ENCODE results near the gene BHLHE23.

BHLHE23 gene

DNA sequence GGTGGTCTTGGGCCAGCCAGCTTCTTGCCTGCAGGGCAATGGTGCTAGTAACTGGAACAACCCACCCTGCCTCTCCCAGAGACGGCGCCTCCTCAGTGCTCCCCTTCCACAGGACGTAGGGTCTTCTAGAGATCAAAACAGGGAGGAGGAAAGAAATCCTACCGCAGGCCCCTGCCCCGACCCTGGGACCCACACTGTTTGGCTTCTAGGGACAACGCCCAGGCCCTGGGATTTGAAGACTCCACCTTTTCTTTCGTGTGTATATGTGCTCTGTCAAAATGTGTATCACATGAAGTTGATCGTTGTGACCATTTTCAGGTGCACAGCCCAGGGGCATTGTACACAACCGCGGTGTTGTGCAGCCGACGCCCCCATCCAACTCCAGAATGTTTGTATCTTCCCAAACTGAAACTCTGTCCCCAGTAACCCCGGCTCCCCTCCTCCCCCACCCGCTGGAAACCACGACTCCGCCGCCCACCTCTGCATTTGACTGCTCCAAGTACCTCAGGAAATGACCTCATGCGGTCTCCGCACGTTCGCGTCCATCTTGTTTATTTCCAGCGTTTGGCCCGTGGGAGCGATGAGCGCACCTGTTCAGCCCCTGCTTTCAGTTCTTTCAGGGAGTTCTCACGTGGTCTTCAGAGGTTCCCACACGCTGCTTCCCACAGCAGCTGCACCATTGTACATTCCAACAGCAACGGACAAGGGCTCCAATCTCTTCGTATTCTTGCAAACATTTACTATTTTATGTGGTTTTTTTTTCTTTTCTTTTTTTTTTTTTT, 3.4 kb upstream of the BHLHE23 start:
- DNase-seq (ENCODE audit: low read depth in 1 of 2, low spot score in 1 of 2), result peak; percentile 35 to 38

- DNase-seq (ENCODE audit: low read depth in 1 of 2, low spot score in 1 of 2), result peak; percentile 69 to 83
Measured at GRCh38 chr20:63009045-63009961, 2.5 kb upstream of the BHLHE23 start.

DNA sequence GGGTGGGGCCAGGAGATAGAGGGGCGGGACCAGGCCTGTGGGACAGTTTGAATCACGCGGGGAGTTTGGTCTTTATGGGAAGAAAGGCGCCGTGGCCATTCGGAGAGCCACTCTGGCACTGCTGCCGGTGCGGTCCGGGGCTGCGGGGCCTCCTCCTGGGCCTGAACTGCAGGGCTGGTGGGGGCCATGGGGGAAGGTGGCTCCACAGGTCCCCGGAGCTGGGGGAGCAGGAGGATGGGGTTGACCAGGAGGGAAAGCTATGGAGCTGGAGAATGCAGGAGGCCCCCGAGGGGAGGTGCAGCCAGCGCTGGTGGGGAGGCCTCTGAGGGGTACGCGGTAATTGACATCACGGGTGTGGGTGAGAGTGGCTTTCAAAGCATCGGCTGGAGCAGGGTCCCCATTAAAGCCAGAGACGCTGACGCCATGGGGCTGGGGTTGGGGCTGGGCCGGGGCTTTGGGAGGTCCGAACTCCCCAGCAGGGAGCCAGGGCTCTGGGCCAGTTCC, 1.8 kb upstream of the BHLHE23 start:
- DNase-seq (ENCODE audit: low read depth in 1 of 2, low spot score in 1 of 2), result no peak

DNA sequence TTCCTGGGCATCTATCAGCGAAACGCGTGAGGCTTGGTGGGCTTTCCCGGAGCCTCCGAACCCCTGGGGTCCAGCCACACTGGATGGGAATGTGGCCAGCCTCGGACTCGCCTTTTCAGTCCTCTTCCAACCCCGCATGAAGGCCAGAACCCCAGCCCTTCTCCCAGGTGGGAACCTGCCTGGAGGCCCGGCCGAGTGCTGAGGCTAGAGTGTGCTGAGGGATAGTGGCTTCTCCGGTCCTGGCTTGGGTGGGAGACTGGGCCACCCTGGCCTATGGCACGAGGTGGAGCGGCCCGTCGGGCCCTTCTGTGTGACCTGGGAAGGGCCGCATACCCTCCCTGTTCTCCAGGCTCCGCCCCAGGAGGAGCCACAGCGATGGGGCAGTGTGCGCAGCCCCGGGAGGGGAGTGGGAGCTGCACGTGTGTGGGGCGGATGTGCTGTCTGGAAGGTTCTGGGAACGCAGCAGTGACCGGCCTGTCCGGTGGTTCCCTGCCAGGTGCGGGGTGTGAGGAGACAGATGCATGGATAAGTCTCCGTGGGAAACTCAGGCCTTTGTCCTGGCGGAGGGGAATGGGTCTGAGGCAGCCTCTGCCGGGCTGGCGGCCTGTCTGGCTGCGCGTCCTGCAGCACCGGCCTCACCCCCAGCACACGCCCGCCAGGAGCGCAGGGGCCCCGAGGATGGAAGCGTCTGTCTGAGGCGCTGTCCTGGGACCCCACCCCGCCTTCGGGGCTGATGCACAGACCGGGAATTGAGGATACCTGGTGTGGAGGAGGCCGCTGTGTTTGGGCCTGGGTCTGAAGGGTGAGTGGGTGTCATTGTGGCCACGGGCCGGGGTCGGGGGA, 1.1 kb upstream of the BHLHE23 start:
- no peak for DNase-seq (ENCODE audit: low read depth in 1 of 2, low spot score in 1 of 2)

DNA sequence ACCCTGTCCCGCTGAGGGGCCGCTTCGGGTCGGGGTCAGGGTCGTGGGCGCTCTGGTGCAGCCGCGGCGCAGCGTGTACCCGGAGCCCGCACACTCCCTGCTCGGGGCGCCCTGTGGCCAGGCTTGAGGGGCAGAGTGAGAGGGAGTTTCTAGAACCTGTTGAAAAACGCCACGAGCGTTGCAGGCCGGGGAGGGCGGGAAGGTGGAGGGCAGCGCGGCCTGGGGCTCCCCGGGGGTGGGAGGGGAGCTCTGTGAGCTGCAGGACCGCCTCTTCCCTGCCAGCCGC, 539 bp upstream of the BHLHE23 start:
- no peak for DNase-seq (ENCODE audit: low read depth in 1 of 2, low spot score in 1 of 2)

DNA sequence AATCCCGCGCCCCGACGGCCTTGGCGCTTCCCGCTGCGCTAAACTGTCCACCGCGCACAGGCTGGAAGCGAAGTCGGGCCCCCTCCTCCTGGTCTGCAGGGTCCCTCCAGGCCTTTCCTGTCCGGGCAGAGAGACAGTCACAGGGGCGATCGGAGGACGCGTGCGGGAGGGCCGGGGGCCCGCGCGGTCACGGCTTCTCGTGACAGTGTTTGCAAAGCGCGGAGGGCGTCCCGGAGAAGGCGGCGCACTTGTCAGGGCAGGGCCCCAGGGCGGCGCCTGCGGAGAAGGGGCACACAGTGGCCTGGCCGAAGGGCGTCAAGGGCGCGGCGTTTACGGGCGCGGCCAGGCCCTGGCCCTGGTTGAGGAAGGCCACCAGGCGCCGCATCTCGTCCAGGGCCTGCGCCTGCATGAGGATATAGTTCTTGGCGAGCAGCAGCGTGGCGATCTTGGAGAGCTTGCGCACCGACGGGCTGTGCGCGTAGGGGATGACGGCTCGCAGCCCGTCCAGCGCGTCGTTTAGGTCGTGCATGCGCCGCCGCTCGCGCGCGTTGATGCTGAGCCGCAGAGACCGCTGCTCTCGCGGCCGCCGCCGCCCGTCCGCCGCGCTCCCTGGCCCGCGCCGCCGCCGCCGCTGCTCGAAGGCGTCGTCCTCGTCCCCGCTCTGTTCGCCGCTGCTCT, 763 bp downstream of the BHLHE23 start:
- no peak for DNase-seq (ENCODE audit: low read depth in 1 of 2, low spot score in 1 of 2)

GRCh38 chr20:63005365-63005861, 1.4 kb downstream of the BHLHE23 start:
- DNase-seq (ENCODE audit: low read depth in 1 of 2, low spot score in 1 of 2), result no peak

GRCh38 chr20:63004607-63005364, 2.0 kb downstream of the BHLHE23 start:
- DNase-seq (ENCODE audit: low read depth in 1 of 2, low spot score in 1 of 2), result no peak

GRCh38 chr20:63003546-63003945, 3.2 kb downstream of the BHLHE23 start:
- no peak for DNase-seq (ENCODE audit: low read depth in 1 of 2, low spot score in 1 of 2)

DNA sequence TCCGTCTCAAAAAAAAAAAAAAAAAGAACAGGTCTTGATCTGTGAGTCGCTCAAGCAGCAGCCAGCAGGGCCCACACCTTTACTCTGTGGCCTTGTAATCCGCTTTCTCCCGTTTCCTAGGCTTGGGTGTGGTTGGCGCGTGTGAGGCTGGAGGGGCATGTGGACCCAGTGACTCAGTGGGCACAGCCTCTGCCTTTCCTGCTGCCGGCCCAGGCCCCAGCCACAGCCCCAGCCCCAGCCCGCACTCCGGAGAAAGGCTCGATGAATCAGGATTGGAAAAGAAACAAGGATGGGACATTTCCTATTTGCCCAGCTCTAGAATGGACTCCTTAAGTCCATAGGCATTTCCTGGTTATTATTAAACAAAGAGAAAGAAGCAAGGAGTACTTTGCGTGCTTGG, 4.3 kb downstream of the BHLHE23 start:
- no peak for DNase-seq (ENCODE audit: low read depth in 1 of 2, low spot score in 1 of 2)

- DNase-seq (ENCODE audit: low read depth in 1 of 2, low spot score in 1 of 2), result no peak
Measured at GRCh38 chr20:63000958-63001357, 5.8 kb downstream of the BHLHE23 start.

- DNase-seq (ENCODE audit: low read depth in 1 of 2, low spot score in 1 of 2), result no peak
Measured at GRCh38 chr20:63000036-63000435, 6.7 kb downstream of the BHLHE23 start.

GRCh38 chr20:62999580-62999979, 7.2 kb downstream of the BHLHE23 start:
- no peak for DNase-seq (ENCODE audit: low read depth in 1 of 2, low spot score in 1 of 2)

DNA sequence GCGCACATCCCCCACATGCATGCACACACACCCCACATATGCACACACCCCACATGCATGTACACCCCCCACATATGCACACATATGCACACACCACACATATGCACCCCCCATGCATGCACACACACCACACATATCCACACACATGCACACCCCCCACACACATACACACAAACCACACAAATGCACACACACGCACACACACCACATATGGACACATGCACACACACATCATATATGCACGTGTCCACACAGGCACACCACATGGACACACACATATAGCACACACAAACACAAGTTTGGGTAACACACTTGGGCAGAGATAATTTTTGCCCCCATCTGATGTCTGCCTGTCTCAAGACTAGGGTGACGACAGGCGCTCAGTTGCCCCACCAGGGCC, 8.3 kb downstream of the BHLHE23 start:
- no peak for DNase-seq (ENCODE audit: low read depth in 1 of 2, low spot score in 1 of 2)

GRCh38 chr20:62997417-62998035, 9.2 kb downstream of the BHLHE23 start:
- DNase-seq (ENCODE audit: low read depth in 1 of 2, low spot score in 1 of 2), result no peak

DNA sequence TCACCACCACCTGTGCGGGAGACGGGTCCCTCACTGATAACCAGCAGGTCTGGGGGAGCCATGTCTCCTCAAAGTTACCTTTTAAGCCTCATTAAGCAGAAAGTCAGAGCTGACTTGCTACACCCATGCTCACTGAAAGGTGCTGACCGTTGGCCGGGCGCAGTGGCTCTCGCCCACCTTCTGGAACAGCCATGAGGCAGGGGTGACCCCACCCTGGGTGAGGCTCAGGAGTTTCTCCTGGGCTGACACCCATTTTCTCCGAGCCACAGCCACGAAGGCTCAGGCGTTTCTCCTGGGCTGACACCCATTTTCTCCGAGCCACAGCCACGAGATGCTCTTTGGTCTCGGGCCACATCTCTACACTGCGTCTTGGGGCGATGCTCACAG, 10.2 kb downstream of the BHLHE23 start:
- DNase-seq (ENCODE audit: low read depth in 1 of 2, low spot score in 1 of 2), result no peak

DNA sequence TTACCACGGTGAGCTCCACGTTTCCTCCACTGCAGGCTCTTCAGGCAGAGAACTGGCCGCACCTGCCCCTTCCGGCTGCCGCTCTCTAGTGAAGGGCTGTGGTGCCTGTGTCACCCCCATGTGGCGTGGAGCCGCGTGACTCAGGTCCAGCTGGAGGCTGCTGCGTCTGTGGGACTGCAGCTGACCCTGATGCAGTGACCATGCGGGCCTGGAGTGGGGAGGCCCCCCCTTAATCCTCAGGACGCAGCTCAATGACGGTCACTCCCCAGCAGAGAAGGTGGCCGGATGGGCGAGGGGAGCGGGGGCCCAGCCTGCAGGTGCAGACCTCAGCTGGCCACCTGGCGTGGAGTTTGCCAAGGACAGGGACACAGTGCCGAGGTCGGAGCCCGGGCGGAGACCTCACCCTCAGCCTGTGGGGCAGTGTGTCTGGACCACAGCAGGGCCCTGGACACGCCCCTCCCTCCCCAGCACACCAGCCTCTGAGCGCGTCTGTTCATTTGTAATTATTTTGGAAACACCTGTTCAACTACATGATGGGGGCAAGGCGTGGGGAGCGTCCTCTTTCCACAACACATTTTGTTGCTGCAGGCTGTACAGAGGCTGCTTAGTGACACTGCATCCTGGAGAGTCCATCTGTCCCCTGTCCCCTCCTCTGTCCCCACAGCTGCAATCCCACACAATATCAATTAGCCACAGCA, 10.7 kb downstream of the BHLHE23 start:
- no peak for DNase-seq (ENCODE audit: low read depth in 1 of 2, low spot score in 1 of 2)

- no peak for DNase-seq (ENCODE audit: low read depth in 1 of 2, low spot score in 1 of 2)
Measured at GRCh38 chr20:62995481-62995880, 11.3 kb downstream of the BHLHE23 start.

DNA sequence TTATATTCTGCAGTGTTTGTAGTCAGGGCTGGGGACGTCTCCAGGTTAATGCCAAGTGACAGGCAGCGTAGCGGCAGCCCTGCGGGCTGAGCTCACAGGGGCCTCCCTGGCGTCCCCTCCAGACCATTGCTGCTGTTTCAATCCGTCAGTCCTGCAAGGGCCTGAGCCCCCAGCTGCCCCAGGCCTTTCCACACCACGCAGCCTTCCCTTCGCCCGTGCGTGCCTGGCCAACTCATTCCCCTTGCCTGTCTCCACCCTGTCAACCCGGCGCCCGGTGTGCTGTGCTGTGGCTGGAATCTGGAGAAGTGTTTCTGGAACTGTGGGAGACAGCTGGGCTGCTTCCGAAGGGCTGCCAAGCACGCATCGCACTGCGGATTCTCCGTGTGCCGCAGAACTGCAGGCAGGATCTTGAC, 11.9 kb downstream of the BHLHE23 start:
- DNase-seq (ENCODE audit: low read depth in 1 of 2, low spot score in 1 of 2), result no peak

All from stimulated activated CD4-positive, alpha-beta T cell treated with anti-CD3 and anti-CD28 coated beads, Interleukin-15, amount 100 ng/mL, for 1 hour (primary cell).